Thyroid gland (tissue), 4 donors: ENCODE data around the gene PDCD11.

Experiments
- CTCF ChIP-seq, 6 experiments: fragments of 200-600 bp in 3 of 6; fragments of 450-650 bp in 3 of 6; sonication (generic) in 3 of 6; IDR thresholded peaks; one replicate each; pipeline ENCODE4 v1.5.1; 2016 to 2019; ENCODE audit warnings: antibody characterized with exemption in 6 of 6, mild to moderate bottlenecking in 2 of 6, inconsistent platforms in 1 of 6, moderate library complexity in 1 of 6
- POLR2A ChIP-seq, 2 donors: fragments of 450-650 bp; IDR thresholded peaks; one replicate each; pipeline ENCODE4 v1.6.1; 2017; ENCODE audit warnings: antibody characterized with exemption in 2 of 2, mild to moderate bottlenecking in 2 of 2, moderate library complexity in 1 of 2

DNA sequence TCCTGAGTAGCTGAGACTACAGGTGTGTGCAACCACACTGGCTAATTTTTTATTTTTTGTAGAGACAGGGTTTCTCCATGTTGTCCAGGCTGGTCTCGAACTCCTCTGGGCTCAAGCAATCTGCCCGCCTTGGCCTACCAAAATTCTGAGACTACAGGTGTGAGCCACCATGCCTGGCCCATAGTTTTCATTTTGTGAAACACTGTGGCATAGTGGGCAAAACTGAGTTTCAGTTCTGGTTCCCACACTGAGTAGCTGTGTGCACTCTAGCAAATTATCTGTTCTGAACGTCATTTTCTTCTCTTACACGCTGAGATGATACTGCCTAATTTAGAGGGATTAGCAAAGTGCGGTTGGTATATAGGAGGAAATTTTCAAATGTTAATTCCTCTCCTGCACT, 13.7 kb upstream of the PDCD11 start:
- TF ChIP-seq CTCF (IDR thresholded peaks at IDR 0.05) = no peak
- no peak for TF ChIP-seq POLR2A (IDR thresholded peaks at IDR 0.05)
